ENCODE data around the gene LRFN4. TPM values are rescaled to one million over a fixed set of nuclear protein-coding genes. Genes with fewer than 3 reads are reported as not detected.

The LRFN4 gene
- total and polyA plus RNA-seq, 2 of the 13 experiments (the other 11 are each of a cell fraction or from before 2014, with no cell fraction given), result 1.3 to 6.8 TPM

- TF ChIP-seq HNF1A (IDR thresholded peaks at IDR 0.05; ENCODE audit: low read depth), result no peak
- peak; percentile 36; the same call in 1 of the 2 replicates for TF ChIP-seq HNF1A (CRISPR knock-in tag; IDR thresholded peaks at IDR 0.05; ENCODE audit: borderline replicate concordance)
- no peak for TF ChIP-seq SRF (IDR thresholded peaks at IDR 0.05; ENCODE audit: low read depth, low read length)
- peak; percentile 37; the same call in 1 of the 2 replicates for TF ChIP-seq GMEB1 (CRISPR knock-in tag; IDR thresholded peaks at IDR 0.05; ENCODE audit: borderline replicate concordance)
- TF ChIP-seq RXRA (CRISPR knock-in tag; IDR thresholded peaks at IDR 0.05), result peak; percentile 83; the same call in 1 of the 2 replicates
- TF ChIP-seq FOXA3 (CRISPR knock-in tag; IDR thresholded peaks at IDR 0.05), result peak; percentile 46
- no peak; the same call in 1 of the 2 replicates for TF ChIP-seq ARID4A (CRISPR knock-in tag; IDR thresholded peaks at IDR 0.05; ENCODE audit: borderline replicate concordance)
- peak; percentile 64 for TF ChIP-seq ZFX (CRISPR knock-in tag; IDR thresholded peaks at IDR 0.05; ENCODE audit: low read depth)
- peak; percentile 72 for TF ChIP-seq FOXP4 (CRISPR knock-in tag; IDR thresholded peaks at IDR 0.05)
- TF ChIP-seq TCF7L2 (IDR thresholded peaks at IDR 0.05; ENCODE audit: low read depth, low read length), result peak; percentile 54; the same call in 1 of the 2 replicates
- TF ChIP-seq ZNF574 (CRISPR knock-in tag; IDR thresholded peaks at IDR 0.05), result peak; percentile 36
- TF ChIP-seq SALL1 (CRISPR knock-in tag; IDR thresholded peaks at IDR 0.05), result peak; percentile 64
These were observed 51.1 kb downstream of the LRFN4 start (continued) for GRCh38 chr11:66907751-66908630.
